Heart right ventricle (tissue), 16 donors: ENCODE results near the gene JPT1. TPM values are rescaled to one million over a fixed set of nuclear protein-coding genes. Genes with fewer than 3 reads are reported as not detected.
A peak's percentile ranks its signal among the peaks of the same experiment; 100 is the strongest.

Experiments used
- ATAC-seq, 8 donors: fragments of 200-7000 bp; cut with Tn5 transposase; one replicate each; pipeline ENCODE4 v1.9.1; 2020; ENCODE audit warnings: mild to moderate bottlenecking in 8 of 8, moderate library complexity in 8 of 8, moderate number of reproducible peaks in 1 of 8
- DNase-seq, 2 donors: peaks; one replicate each; pipeline ENCODE4 v3.0.0-alpha.2; 2020
- H3K27ac ChIP-seq, 10 donors: fragments of 200-600 bp; sonication (generic) in 2 of 10; one replicate each; pipeline versions ENCODE4 v1.5.0 to v1.8.0; 2020 to 2022; ENCODE audit warnings: mild to moderate bottlenecking in 3 of 10
- H3K27me3 ChIP-seq, 7 donors: fragments of 200-600 bp; one replicate each; pipeline ENCODE4 v1.8.0; 2021 to 2022; ENCODE audit warnings: mild to moderate bottlenecking in 2 of 7
- H3K36me3 ChIP-seq, 9 donors: fragments of 200-600 bp; sonication (generic) in 1 of 9; one replicate each; pipeline versions ENCODE4 v1.5.0 to v1.8.0; 2020 to 2022; ENCODE audit warnings: mild to moderate bottlenecking in 2 of 9
- H3K4me1 ChIP-seq, 9 donors: fragments of 200-600 bp; sonication (generic) in 1 of 9; one replicate each; pipeline versions ENCODE4 v1.5.0 to v1.8.0; 2020 to 2022; ENCODE audit warnings: mild to moderate bottlenecking in 4 of 9
- H3K4me3 ChIP-seq, 10 donors: fragments of 200-600 bp; sonication (generic) in 2 of 10; one replicate each; pipeline versions ENCODE4 v1.5.0 to v1.8.0; 2020 to 2022; ENCODE audit warnings: mild to moderate bottlenecking in 7 of 10, moderate library complexity in 2 of 10
- H3K9me3 ChIP-seq, 11 donors: fragments of 200-600 bp in 10 of 11; sonication (generic) in 2 of 11; one replicate each; pipeline versions ENCODE4 v1.5.0 to v1.8.0; 2013 to 2022; ENCODE audit warnings: mild to moderate bottlenecking in 2 of 11, control low read depth in 1 of 11, moderate library complexity in 1 of 11
- WGBS, 2 donors: extraction: QIAGEN DNeasy Blood & Tissue Kit; methylation state at CpG; one replicate each; pipeline ENCODE4 v1.1.7; 2013; ENCODE audit warnings: inconsistent platforms in 1 of 2; 5-methylcytosine and 5-hydroxymethylcytosine counted together
- intact Hi-C, 10 donors: fragments of 100-400 bp; cut with DNase I; formaldehyde crosslinking; loops; one replicate each; pipeline versions ENCODE4 v1.11.1 to v1.14.2; 2022
- polyA plus RNA-seq, 2 donors: library from polyadenylated mRNA; stranded (reverse); fragments of 200-250 nt; gene quantifications; one replicate each; pipeline ENCODE4 v1.2.3, GENCODE V29; 2013
- total RNA-seq, 10 donors: library from RNA; stranded (reverse); fragmentation: NEBNext Ultra II Directional in 3 of 10; extraction: Animal tissue kit (Norgen Biotek cat#: 25700) in 3 of 10; gene quantifications; one replicate each; pipeline versions ENCODE4 v1.2.1 to v1.2.4, GENCODE V29; 2021 to 2023
- TF ChIP-seq, protein P1 (sequence below), 9 donors: fragments of 200-600 bp; sonication (generic) in 2 of 9; IDR thresholded peaks; one replicate each; pipeline versions ENCODE4 v1.5.0 to v1.8.0; 2021 to 2022; ENCODE audit warnings: antibody characterized with exemption in 9 of 9, mild to moderate bottlenecking in 5 of 9, moderate library complexity in 1 of 9
- donor health status: Arrhythmogenic right ventricular cardiomyopathy.
- donor health status: ischemic (EF 13 %, LVEDD 7.1; RV severe dilation, severe dysfunction).
- donor health status: healthy with polysubstance abuse.
- donor health status: DM: no; HTN: yes; CAD: no.
- donor health status: DM: no; HTN: no; CAD: no.
- donor health status: ischemic (EF 25% LVEDD 6.9; RV normal size, moderate dysfunction).
- donor health status: ischemic (EF 25% LVEDD 5.7; RV mildly dilated, moderate dysfunction).
- donor health status: healthy.
- donor health status: DM: yes; HTN: yes; CAD: no.
- donor health status: Ischemic cardiomyopathy.
- donor health status: ischemic (EF 35%, LVEDD 5.7; RV mildly dilated, moderate dysfunction).
- donor health status: nonischemic (EF 11% LVEDD 7.7; RV severe dilation, severe dysfunction).
- donor health status: DM: yes; HTN: yes; CAD: no.
- donor health status: PGD.
- donor health status: ischemic (EF 29% LVEDD 5.4; RV normal size, mild dysfunction).
- donor health status: nonischemic (EF 23%, LVEDD 6.1; RV moderate dilation, normal function).

The JPT1 gene
- total and polyA plus RNA-seq, 12 donors: 6.7 to 61.6 (median 14.7) TPM

DNA sequence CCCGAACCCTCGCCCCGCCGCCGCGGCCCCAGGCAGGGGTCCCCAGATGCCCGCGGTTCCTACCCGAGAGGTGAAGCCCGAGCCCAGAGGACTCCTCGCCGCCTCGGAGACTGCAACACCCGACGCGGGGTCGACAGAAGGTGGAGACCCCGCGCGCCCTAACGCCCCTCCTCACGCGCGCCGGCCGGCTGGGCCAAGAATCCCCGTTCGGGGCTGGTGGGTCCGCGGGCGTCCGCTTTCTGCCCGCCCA lies 27.9 kb upstream of the JPT1 start:
- H3K4me1 ChIP-seq: peaks cover 0 to 38% (median 33%) of the 10 kb centered on the region in 9 donors
- H3K27me3 ChIP-seq: no peaks in the 10 kb centered on the region
- peak overlapping the region; percentile 63 to 99 (median 95) for H3K4me3 ChIP-seq
- intact Hi-C loops: loop anchor here in 3 of 10 donors (2.0 to 10.0 kb wide), 3 partner anchors 27 to 70 kb away; partner anchors contain the start of gene JPT1 (in 1 of the 3)
- ATAC-seq (peak in 3 of 8 donors; percentile 0 to 6 (median 4)), DNase-seq (no peak)
- peaks cover 0 to 36% (median 17%) of the 10 kb centered on the region in 9 donors for H3K36me3 ChIP-seq
- TF ChIP-seq, protein P1, sequence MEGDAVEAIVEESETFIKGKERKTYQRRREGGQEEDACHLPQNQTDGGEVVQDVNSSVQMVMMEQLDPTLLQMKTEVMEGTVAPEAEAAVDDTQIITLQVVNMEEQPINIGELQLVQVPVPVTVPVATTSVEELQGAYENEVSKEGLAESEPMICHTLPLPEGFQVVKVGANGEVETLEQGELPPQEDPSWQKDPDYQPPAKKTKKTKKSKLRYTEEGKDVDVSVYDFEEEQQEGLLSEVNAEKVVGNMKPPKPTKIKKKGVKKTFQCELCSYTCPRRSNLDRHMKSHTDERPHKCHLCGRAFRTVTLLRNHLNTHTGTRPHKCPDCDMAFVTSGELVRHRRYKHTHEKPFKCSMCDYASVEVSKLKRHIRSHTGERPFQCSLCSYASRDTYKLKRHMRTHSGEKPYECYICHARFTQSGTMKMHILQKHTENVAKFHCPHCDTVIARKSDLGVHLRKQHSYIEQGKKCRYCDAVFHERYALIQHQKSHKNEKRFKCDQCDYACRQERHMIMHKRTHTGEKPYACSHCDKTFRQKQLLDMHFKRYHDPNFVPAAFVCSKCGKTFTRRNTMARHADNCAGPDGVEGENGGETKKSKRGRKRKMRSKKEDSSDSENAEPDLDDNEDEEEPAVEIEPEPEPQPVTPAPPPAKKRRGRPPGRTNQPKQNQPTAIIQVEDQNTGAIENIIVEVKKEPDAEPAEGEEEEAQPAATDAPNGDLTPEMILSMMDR (IDR thresholded peaks at IDR 0.05): no peak
- H3K27ac ChIP-seq: peak overlapping the region; percentile 96 to 100 (median 99)
- no peaks in the 10 kb centered on the region for H3K9me3 ChIP-seq
- WGBS, 2 donors: 1% methylated on average over 30 to 33 of the region's 33 CpGs

DNA sequence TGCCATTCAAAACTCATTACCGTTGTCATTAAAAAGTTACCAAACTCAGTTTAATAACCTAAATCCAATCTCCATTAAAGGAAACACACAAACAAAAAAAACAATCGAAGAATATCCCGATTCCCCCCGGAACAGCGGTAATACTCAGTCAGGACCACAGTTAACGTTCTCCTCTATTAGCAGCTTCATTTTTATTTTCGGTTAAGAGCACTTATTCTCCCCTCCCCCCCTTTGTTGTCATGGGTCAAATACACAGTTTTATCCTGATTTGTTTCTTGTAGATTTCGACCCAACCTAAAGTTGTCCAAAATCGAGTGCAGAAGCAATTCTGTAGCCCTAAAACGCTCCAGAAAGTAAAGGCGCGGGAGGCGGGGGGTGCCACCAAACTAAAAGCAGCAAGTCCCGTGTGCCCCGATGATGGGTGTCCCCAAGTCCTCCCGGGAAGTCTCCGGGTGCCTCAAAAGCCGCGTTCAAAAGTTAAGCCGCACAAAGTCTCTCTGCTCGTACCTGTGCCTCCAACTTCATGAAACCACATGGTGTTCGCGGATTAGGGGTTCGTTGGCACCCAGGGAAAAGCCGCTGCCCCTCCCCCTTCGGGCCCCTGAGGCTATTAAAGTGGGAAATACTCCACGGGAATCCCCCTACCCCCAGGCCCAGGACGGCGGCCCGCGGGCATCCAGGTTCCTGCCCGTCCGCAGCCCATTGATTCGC lies 27.5 kb upstream of the JPT1 start:
- 0% methylated on average over 34 of the region's 34 CpGs for WGBS, 2 donors
- Histone ChIP-seq H3K4me1 (peaks cover 0 to 38% (median 33%) of the 10 kb centered on the region in 9 donors), H3K36me3 (peaks cover 0 to 41% (median 22%) of the 10 kb centered on the region in 9 donors), H3K27me3 (no peaks in the 10 kb centered on the region), H3K27ac (peak overlapping the region; percentile 96 to 100 (median 99)), H3K4me3 (peak overlapping the region; percentile 63 to 99 (median 95)), H3K9me3 (no peaks in the 10 kb centered on the region)
- no peak for ATAC-seq
- peak in 1 of 2 donors; percentile 14 for DNase-seq
- intact Hi-C loops: loop anchor here in 3 of 10 donors (2.0 to 10.0 kb wide), 3 partner anchors 27 to 69 kb away; partner anchors contain the start of gene JPT1 (in 1 of the 3)
- TF ChIP-seq, protein P1 (IDR thresholded peaks at IDR 0.05): no peak

DNA sequence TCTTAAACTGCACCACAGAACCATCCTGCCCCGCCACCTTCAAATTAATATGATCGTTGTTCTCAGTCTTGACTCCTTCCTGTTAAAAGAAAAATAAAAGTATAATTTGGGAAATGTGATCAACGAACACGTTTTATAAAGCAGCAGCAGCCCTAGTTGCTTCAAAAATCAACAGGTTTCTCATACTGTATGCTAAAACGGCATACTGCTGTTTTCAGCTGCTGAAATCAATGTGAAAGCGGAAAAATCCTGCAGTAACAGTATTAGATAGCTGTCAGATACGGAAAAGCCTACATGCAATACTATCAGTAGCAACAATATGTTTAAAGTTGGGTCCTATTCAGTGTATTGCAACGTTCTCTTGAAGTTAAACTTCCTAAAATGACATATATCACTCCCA lies 26.8 kb upstream of the JPT1 start:
- H3K27ac ChIP-seq: peak overlapping the region in 8 of 10 donors; percentile 97 to 100 (median 99)
- TF ChIP-seq, protein P1 (IDR thresholded peaks at IDR 0.05): no peak
- DNase-seq: no peak
- H3K4me3 ChIP-seq: peak overlapping the region; percentile 63 to 99 (median 95)
- WGBS, 2 donors: 9 to 10% methylated on average over 8 of the region's 8 CpGs
- ATAC-seq: no peak
- no peaks in the 10 kb centered on the region for H3K27me3 ChIP-seq
- peaks cover 0 to 38% (median 33%) of the 10 kb centered on the region in 9 donors for H3K4me1 ChIP-seq
- peaks cover 0 to 47% (median 27%) of the 10 kb centered on the region in 9 donors for H3K36me3 ChIP-seq
- H3K9me3 ChIP-seq: no peaks in the 10 kb centered on the region
- intact Hi-C loops: loop anchor here in 3 of 10 donors (5.0 to 10.0 kb wide), 2 partner anchors 64 to 69 kb away; no protein-coding TSS in a partner anchor

DNA sequence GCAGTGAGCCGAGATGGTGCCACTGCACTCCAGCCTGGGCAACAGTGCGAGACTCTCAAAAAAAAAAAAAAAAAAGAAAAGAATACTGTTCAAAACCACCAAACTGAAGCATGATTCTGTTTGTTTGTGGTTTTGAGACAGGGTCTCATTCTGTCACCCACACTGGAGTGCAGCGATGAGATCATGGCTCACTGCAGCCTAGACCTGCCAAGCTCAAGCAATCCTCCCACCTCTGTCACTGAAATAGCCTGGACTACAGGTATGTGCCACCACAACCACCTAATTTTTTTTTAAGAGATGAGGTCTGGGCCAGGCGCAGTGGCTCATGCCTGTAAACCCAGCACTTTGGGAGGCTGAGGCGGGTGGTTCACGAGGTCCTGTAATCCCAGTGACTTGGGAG lies 24.1 kb upstream of the JPT1 start:
- H3K9me3 ChIP-seq: no peaks in the 10 kb centered on the region
- no peaks in the 10 kb centered on the region for H3K27me3 ChIP-seq
- ATAC-seq (no peak), DNase-seq (no peak)
- peaks cover 0 to 74% (median 54%) of the 10 kb centered on the region in 9 donors for H3K36me3 ChIP-seq
- TF ChIP-seq, protein P1 (IDR thresholded peaks at IDR 0.05): no peak
- no peak overlapping the region for H3K27ac ChIP-seq
- WGBS, 2 donors: 90 to 93% methylated on average over 5 to 6 of the region's 6 CpGs
- peaks cover 0 to 40% (median 29%) of the 10 kb centered on the region in 9 donors for H3K4me1 ChIP-seq
- no peak overlapping the region for H3K4me3 ChIP-seq
- intact Hi-C loops: loop anchor here in 3 of 10 donors (10.0 kb wide), 2 partner anchors 64 to 114 kb away; no protein-coding TSS in a partner anchor
